DOHH2 (cell line): ENCODE measurements around the gene HK1.

Experiments
- H3F3A ChIP-seq: fragments of 200-600 bp; sonication (generic), shearing (Covaris generic); 2 replicates; pipeline ENCODE4 v1.6.0; 2016; ENCODE audit warnings: antibody characterized with exemption, mild to moderate bottlenecking; ENCODE audit not compliant: control insufficient read depth, insufficient read depth
- H3K27ac ChIP-seq: fragments of 200-600 bp; sonication (generic); 2 replicates; pipeline ENCODE4 v1.5.1; 2014; ENCODE audit warnings: low read depth, mild to moderate bottlenecking, low read length, moderate library complexity
- H3K27me3 ChIP-seq: fragments of 200-600 bp; sonication (generic); 2 replicates; pipeline ENCODE4 v1.6.1; 2014; ENCODE audit warnings: mild to moderate bottlenecking, low read length, mixed read lengths; ENCODE audit not compliant: control insufficient read depth
- H3K36me3 ChIP-seq: fragments of 200-600 bp; sonication (generic); 2 replicates; pipeline ENCODE4 v1.6.1; 2014; ENCODE audit warnings: mild to moderate bottlenecking, low read length, moderate library complexity, mixed read lengths; ENCODE audit not compliant: control insufficient read depth
- H3K4me1 ChIP-seq: fragments of 200-600 bp; sonication (generic); 2 replicates; pipeline ENCODE4 v1.6.1; 2014; ENCODE audit warnings: mild to moderate bottlenecking, low read length, mixed read lengths; ENCODE audit not compliant: control insufficient read depth
- H3K4me2 ChIP-seq: fragments of 200-600 bp; sonication (generic); 2 replicates; pipeline ENCODE4 v1.6.0; 2014; ENCODE audit warnings: mild to moderate bottlenecking, low read length, moderate library complexity
- H3K4me3 ChIP-seq: fragments of 200-600 bp; sonication (generic); 2 replicates; pipeline ENCODE4 v1.5.1; 2014; ENCODE audit warnings: mild to moderate bottlenecking, low read length, mixed read lengths
- H3K79me2 ChIP-seq: fragments of 200-600 bp; sonication (generic); 2 replicates; pipeline ENCODE4 v1.6.1; 2014; ENCODE audit warnings: mild to moderate bottlenecking, low read length, mixed read lengths; ENCODE audit not compliant: control insufficient read depth
- H3K9me2 ChIP-seq: fragments of 200-600 bp; sonication (generic); replicated peaks from 2 replicates; pipeline ENCODE4 v1.6.1; 2014; ENCODE audit warnings: mild to moderate bottlenecking, low read length, mixed read lengths; ENCODE audit not compliant: control insufficient read depth
- H3K9me3 ChIP-seq: fragments of 200-600 bp; sonication (generic); 2 replicates; pipeline ENCODE4 v1.6.1; 2014; ENCODE audit warnings: antibody characterized with exemption, low read length, mixed read lengths; ENCODE audit not compliant: control insufficient read depth, insufficient read depth
- H4K20me1 ChIP-seq: fragments of 200-600 bp; sonication (generic); 2 replicates; pipeline ENCODE4 v1.6.0; 2014; ENCODE audit warnings: low read depth, mild to moderate bottlenecking, antibody characterized with exemption, low read length, moderate library complexity; ENCODE audit not compliant: control insufficient read depth, insufficient read depth
- CTCF ChIP-seq: fragments of 200-600 bp; sonication (generic); IDR thresholded peaks from one replicate; pipeline ENCODE4 v1.5.1; 2014; ENCODE audit warnings: antibody characterized with exemption, mild to moderate bottlenecking, low read depth, low read length; ENCODE audit not compliant: poor library complexity, severe bottlenecking
- EZH2phosphoT487 ChIP-seq: fragments of 200-600 bp; sonication (generic); IDR thresholded peaks from 2 replicates; pipeline ENCODE4 v1.6.1; 2017; ENCODE audit warnings: borderline replicate concordance, mild to moderate bottlenecking, antibody characterized with exemption, low read length, moderate library complexity, mixed read lengths

The HK1 gene

GRCh38 chr10:69261184-69261583 lies 17.1 kb upstream of the HK1 start:
- Histone ChIP-seq H3K4me1 (no peaks in the 10 kb centered on the region), H3F3A (no peaks in the 10 kb centered on the region; the same call in 1 of the 2 replicates), H3K79me2 (no peaks in the 10 kb centered on the region), H3K27me3 (peaks cover 13% of the 10 kb centered on the region), H3K9me3 (peaks cover 9% of the 10 kb centered on the region), H3K4me3 (no peak overlapping the region), H3K9me2 (no peaks in the 10 kb centered on the region), H3K36me3 (no peaks in the 10 kb centered on the region), H4K20me1 (no peaks in the 10 kb centered on the region), H3K4me2 (no peak overlapping the region), H3K27ac (no peak overlapping the region)
- no peak for TF ChIP-seq CTCF
- TF ChIP-seq EZH2phosphoT487: no peak

GRCh38 chr10:69262292-69262751 lies 16.0 kb upstream of the HK1 start:
- TF ChIP-seq CTCF (no peak), EZH2phosphoT487 (no peak)
- no peaks in the 10 kb centered on the region; the same call in 1 of the 2 replicates for H3F3A ChIP-seq
- no peaks in the 10 kb centered on the region for H3K79me2 ChIP-seq
- no peaks in the 10 kb centered on the region for H3K9me2 ChIP-seq
- no peaks in the 10 kb centered on the region for H3K36me3 ChIP-seq
- H3K4me1 ChIP-seq: no peaks in the 10 kb centered on the region
- peaks cover 17% of the 10 kb centered on the region for H3K27me3 ChIP-seq
- no peaks in the 10 kb centered on the region for H4K20me1 ChIP-seq
- peaks cover 9% of the 10 kb centered on the region for H3K9me3 ChIP-seq
- no peak overlapping the region for H3K27ac ChIP-seq
- H3K4me2 ChIP-seq: no peak overlapping the region
- no peak overlapping the region for H3K4me3 ChIP-seq

- Histone ChIP-seq H3F3A (no peaks in the 10 kb centered on the region; the same call in 1 of the 2 replicates), H3K9me3 (no peaks in the 10 kb centered on the region), H3K4me2 (no peak overlapping the region), H3K36me3 (no peaks in the 10 kb centered on the region), H3K27me3 (peaks cover 26% of the 10 kb centered on the region), H3K27ac (no peak overlapping the region), H3K9me2 (no peaks in the 10 kb centered on the region), H3K4me3 (no peak overlapping the region), H4K20me1 (no peaks in the 10 kb centered on the region), H3K4me1 (no peaks in the 10 kb centered on the region), H3K79me2 (no peaks in the 10 kb centered on the region)
- TF ChIP-seq CTCF (no peak), EZH2phosphoT487 (no peak)
Measured at GRCh38 chr10:69265521-69265920, 12.8 kb upstream of the HK1 start.
